Karpas-422 (cell line): ENCODE measurements around the gene GGNBP2. TPM values are rescaled to one million over a fixed set of nuclear protein-coding genes. Genes with fewer than 3 reads are reported as not detected.

ENCODE experiments used
- DNase-seq: peaks from one replicate; pipeline ENCODE4 v3.0.0-alpha.2; 2015
- H2AFZ ChIP-seq: fragments of 200-600 bp; sonication (generic); 2 replicates; pipeline ENCODE4 v1.6.1; 2014; ENCODE audit warnings: antibody characterized with exemption, low read length, mixed read lengths
- H3K27ac ChIP-seq: fragments of 200-600 bp; sonication (generic); 2 replicates; pipeline ENCODE4 v1.5.1; 2014; ENCODE audit warnings: mild to moderate bottlenecking, low read length, moderate library complexity
- H3K27me3 ChIP-seq: fragments of 200-600 bp; sonication (generic); 2 replicates; pipeline ENCODE4 v1.6.1; 2014; ENCODE audit warnings: low read length, mixed read lengths
- H3K36me3 ChIP-seq: fragments of 200-600 bp; sonication (generic); 2 replicates; pipeline ENCODE4 v1.6.1; 2014; ENCODE audit warnings: low read length, mixed read lengths; ENCODE audit not compliant: insufficient read depth
- H3K4me1 ChIP-seq: fragments of 200-600 bp; sonication (generic); 2 replicates; pipeline ENCODE4 v1.6.1; 2014; ENCODE audit warnings: mild to moderate bottlenecking, low read length, mixed read lengths
- H3K4me2 ChIP-seq: fragments of 200-600 bp; sonication (generic); 2 replicates; pipeline ENCODE4 v1.6.1; 2014; ENCODE audit warnings: low read length, low read depth, mild to moderate bottlenecking; ENCODE audit not compliant: poor library complexity, severe bottlenecking
- H3K4me3 ChIP-seq: fragments of 200-600 bp; sonication (generic); 2 replicates; pipeline ENCODE4 v1.5.1; 2014; ENCODE audit warnings: mild to moderate bottlenecking, antibody characterized with exemption, low read length, mixed read lengths
- H3K79me2 ChIP-seq: fragments of 200-600 bp; sonication (generic); 2 replicates; pipeline ENCODE4 v1.6.1; 2014; ENCODE audit warnings: mild to moderate bottlenecking, low read length, mixed read lengths
- H3K9ac ChIP-seq: fragments of 200-600 bp; sonication (generic); 2 replicates; pipeline ENCODE4 v1.6.0; 2014; ENCODE audit warnings: low read length
- H3K9me2 ChIP-seq: fragments of 200-600 bp; sonication (generic), shearing (Covaris generic); replicated peaks from 2 replicates; pipeline ENCODE4 v1.6.0; 2014; ENCODE audit warnings: mild to moderate bottlenecking, low read length, moderate library complexity; ENCODE audit not compliant: insufficient read depth
- H3K9me3 ChIP-seq: fragments of 300-700, 200-600 bp; sonication (generic); 2 replicates; pipeline ENCODE4 v1.6.1; 2014; ENCODE audit warnings: low read length, mixed read lengths
- H4K20me1 ChIP-seq: fragments of 200-600 bp; sonication (generic); 2 replicates; pipeline ENCODE4 v1.6.1; 2014; ENCODE audit warnings: mild to moderate bottlenecking, antibody characterized with exemption, low read length, low read depth; ENCODE audit not compliant: insufficient read depth
- total RNA-seq: library from RNA; depleted of rRNA; stranded (reverse); fragments of >200 nt; shearing (Covaris generic); gene quantifications from 2 replicates; pipeline ENCODE4 v1.2.3, GENCODE V29; 2014; ENCODE audit warnings: low replicate concordance

GGNBP2 gene
- total RNA-seq, 1 experiment from 2014 or later: 49.5 TPM

- H3K27ac ChIP-seq: peak overlapping the region; percentile 65
- no peaks in the 10 kb centered on the region for H3K27me3 ChIP-seq
- H3K36me3 ChIP-seq: peaks cover 42% of the 10 kb centered on the region
- H3K4me2 ChIP-seq: peak overlapping the region; percentile 91
- no peaks in the 10 kb centered on the region for H3K9me2 ChIP-seq
- H4K20me1 ChIP-seq: no peaks in the 10 kb centered on the region
- no peak overlapping the region for H2AFZ ChIP-seq
- H3K79me2 ChIP-seq: peaks cover 52% of the 10 kb centered on the region
- peaks cover 20% of the 10 kb centered on the region for H3K4me1 ChIP-seq
- H3K9me3 ChIP-seq: no peaks in the 10 kb centered on the region
- H3K4me3 ChIP-seq: peak overlapping the region; percentile 90
- no peak for DNase-seq
- peak overlapping the region; percentile 91 for H3K9ac ChIP-seq
These were observed 9.0 kb upstream of the GGNBP2 start for GRCh38 chr17:36535669-36536081.

- Histone ChIP-seq H4K20me1 (no peaks in the 10 kb centered on the region), H3K79me2 (peaks cover 40% of the 10 kb centered on the region), H3K4me1 (peaks cover 15% of the 10 kb centered on the region), H3K9ac (no peak overlapping the region), H3K36me3 (peaks cover 19% of the 10 kb centered on the region; the same call in 1 of the 2 replicates), H3K9me2 (no peaks in the 10 kb centered on the region), H3K27me3 (no peaks in the 10 kb centered on the region), H2AFZ (no peak overlapping the region), H3K27ac (no peak overlapping the region), H3K4me2 (no peak overlapping the region), H3K4me3 (no peak overlapping the region), H3K9me3 (no peaks in the 10 kb centered on the region)
- DNase-seq: no peak
These were observed 4.0 kb upstream of the GGNBP2 start for GRCh38 chr17:36540696-36541095.

- no peaks in the 10 kb centered on the region for H3K9me3 ChIP-seq
- H3K9me2 ChIP-seq: no peaks in the 10 kb centered on the region
- no peak overlapping the region for H3K9ac ChIP-seq
- no peak for DNase-seq
- H3K36me3 ChIP-seq: peaks cover 14% of the 10 kb centered on the region; the same call in 1 of the 2 replicates
- peak overlapping the region; percentile 82 for H3K4me2 ChIP-seq
- peaks cover 20% of the 10 kb centered on the region for H3K4me1 ChIP-seq
- peaks cover 42% of the 10 kb centered on the region for H3K79me2 ChIP-seq
- H2AFZ ChIP-seq: no peak overlapping the region
- H3K27me3 ChIP-seq: no peaks in the 10 kb centered on the region
- H3K27ac ChIP-seq: no peak overlapping the region
- H4K20me1 ChIP-seq: peaks cover 6% of the 10 kb centered on the region; the same call in 1 of the 2 replicates
- H3K4me3 ChIP-seq: no peak overlapping the region
These were observed 2.0 kb upstream of the GGNBP2 start for GRCh38 chr17:36542755-36543154.

GRCh38 chr17:36544044-36544306 is 744 bp upstream of the GGNBP2 start:
- peak; percentile 78 for DNase-seq
- Histone ChIP-seq H2AFZ (no peak overlapping the region), H3K27ac (peak overlapping the region; percentile 91), H3K9me3 (no peaks in the 10 kb centered on the region), H4K20me1 (peaks cover 6% of the 10 kb centered on the region; the same call in 1 of the 2 replicates), H3K4me3 (peak overlapping the region; percentile 100), H3K9me2 (no peaks in the 10 kb centered on the region), H3K9ac (peak overlapping the region; percentile 100), H3K4me2 (peak overlapping the region; percentile 82), H3K27me3 (no peaks in the 10 kb centered on the region), H3K4me1 (peaks cover 28% of the 10 kb centered on the region), H3K36me3 (peaks cover 10% of the 10 kb centered on the region; the same call in 1 of the 2 replicates), H3K79me2 (peaks cover 51% of the 10 kb centered on the region)

GRCh38 chr17:36545077-36545464 is 352 bp downstream of the GGNBP2 start:
- H3K79me2 ChIP-seq: peaks cover 62% of the 10 kb centered on the region
- H3K9me2 ChIP-seq: no peaks in the 10 kb centered on the region
- peak overlapping the region; percentile 91 for H3K27ac ChIP-seq
- no peaks in the 10 kb centered on the region for H3K9me3 ChIP-seq
- peaks cover 13% of the 10 kb centered on the region; the same call in 1 of the 2 replicates for H3K36me3 ChIP-seq
- no peak for DNase-seq
- H2AFZ ChIP-seq: 0 out of 2 replicates have a peak overlapping the region, but pooled peaks have one; percentile 40
- peak overlapping the region; percentile 100 for H3K9ac ChIP-seq
- H3K27me3 ChIP-seq: no peaks in the 10 kb centered on the region
- peak overlapping the region; percentile 100 for H3K4me3 ChIP-seq
- peaks cover 6% of the 10 kb centered on the region; the same call in 1 of the 2 replicates for H4K20me1 ChIP-seq
- H3K4me1 ChIP-seq: peaks cover 37% of the 10 kb centered on the region
- H3K4me2 ChIP-seq: peak overlapping the region; percentile 82

GRCh38 chr17:36545465-36546417 is 1.0 kb downstream of the GGNBP2 start:
- peak; percentile 98 for DNase-seq
- peak overlapping the region; percentile 85 for H3K4me3 ChIP-seq
- H3K27me3 ChIP-seq: no peaks in the 10 kb centered on the region
- no peaks in the 10 kb centered on the region for H3K9me3 ChIP-seq
- H3K36me3 ChIP-seq: peaks cover 13% of the 10 kb centered on the region; the same call in 1 of the 2 replicates
- peaks cover 11% of the 10 kb centered on the region; the same call in 1 of the 2 replicates for H4K20me1 ChIP-seq
- H3K9ac ChIP-seq: peak overlapping the region; percentile 88
- H3K79me2 ChIP-seq: peaks cover 68% of the 10 kb centered on the region
- no peaks in the 10 kb centered on the region for H3K9me2 ChIP-seq
- H2AFZ ChIP-seq: no peak overlapping the region
- H3K4me2 ChIP-seq: peak overlapping the region; percentile 76
- H3K4me1 ChIP-seq: peaks cover 44% of the 10 kb centered on the region
- peak overlapping the region; percentile 93 for H3K27ac ChIP-seq

- Histone ChIP-seq H3K9me2 (no peaks in the 10 kb centered on the region), H3K4me2 (peak overlapping the region; percentile 76), H3K9ac (peak overlapping the region; percentile 88), H3K27me3 (no peaks in the 10 kb centered on the region), H3K79me2 (peaks cover 76% of the 10 kb centered on the region), H3K4me1 (peaks cover 49% of the 10 kb centered on the region), H3K4me3 (peak overlapping the region; percentile 85), H2AFZ (no peak overlapping the region), H3K36me3 (peaks cover 13% of the 10 kb centered on the region; the same call in 1 of the 2 replicates), H3K27ac (peak overlapping the region; percentile 93), H4K20me1 (peaks cover 11% of the 10 kb centered on the region; the same call in 1 of the 2 replicates), H3K9me3 (no peaks in the 10 kb centered on the region)
- peak; percentile 79 for DNase-seq
These were observed 1.8 kb downstream of the GGNBP2 start for GRCh38 chr17:36546418-36547093.

- peak overlapping the region; percentile 76 for H3K4me2 ChIP-seq
- H3K27me3 ChIP-seq: no peaks in the 10 kb centered on the region
- H3K27ac ChIP-seq: peak overlapping the region; percentile 93
- H3K4me1 ChIP-seq: peaks cover 59% of the 10 kb centered on the region
- H3K4me3 ChIP-seq: peak overlapping the region; percentile 85
- H3K9me2 ChIP-seq: no peaks in the 10 kb centered on the region
- DNase-seq: no peak
- H3K79me2 ChIP-seq: peaks cover 87% of the 10 kb centered on the region
- no peaks in the 10 kb centered on the region for H3K9me3 ChIP-seq
- peaks cover 11% of the 10 kb centered on the region; the same call in 1 of the 2 replicates for H4K20me1 ChIP-seq
- H3K9ac ChIP-seq: peak overlapping the region; percentile 88
- peaks cover 17% of the 10 kb centered on the region; the same call in 1 of the 2 replicates for H3K36me3 ChIP-seq
- H2AFZ ChIP-seq: no peak overlapping the region
These were observed 3.1 kb downstream of the GGNBP2 start for GRCh38 chr17:36547776-36548175.
